ENCODE results near the gene POLR3B.

The POLR3B gene

GRCh38 chr12:106487664-106488063 lies 130.1 kb downstream of the POLR3B start:
- Histone ChIP-seq H3K27ac (ENCODE audit: low read length) (no peak overlapping the region), H3K9ac (ENCODE audit: low read length) (no peak overlapping the region), H3K27me3 (ENCODE audit: control insufficient read depth, insufficient read depth, low read length) (no peaks in the 10 kb centered on the region), H3K4me1 (ENCODE audit: control insufficient read depth, low read depth, low read length) (peaks cover 10% of the 10 kb centered on the region), H3K9me3 (ENCODE audit: control insufficient read depth, low read depth, low read length) (no peaks in the 10 kb centered on the region), H3K36me3 (ENCODE audit: control insufficient read depth, low read depth, low read length) (no peaks in the 10 kb centered on the region), H3K4me3 (ENCODE audit: low read length) (no peak overlapping the region)

- Histone ChIP-seq H3K9ac (ENCODE audit: low read length) (no peak overlapping the region), H3K36me3 (ENCODE audit: control insufficient read depth, low read depth, low read length) (no peaks in the 10 kb centered on the region), H3K27me3 (ENCODE audit: control insufficient read depth, insufficient read depth, low read length) (no peaks in the 10 kb centered on the region), H3K9me3 (ENCODE audit: control insufficient read depth, low read depth, low read length) (no peaks in the 10 kb centered on the region), H3K27ac (ENCODE audit: low read length) (no peak overlapping the region), H3K4me1 (ENCODE audit: control insufficient read depth, low read depth, low read length) (peaks cover 22% of the 10 kb centered on the region), H3K4me3 (ENCODE audit: low read length) (no peak overlapping the region)
Measured at GRCh38 chr12:106488884-106489283, 131.3 kb downstream of the POLR3B start.

GRCh38 chr12:106490264-106490663 lies 132.7 kb downstream of the POLR3B start:
- H3K9me3 ChIP-seq (ENCODE audit: control insufficient read depth, low read depth, low read length), result no peaks in the 10 kb centered on the region
- no peak overlapping the region for H3K4me3 ChIP-seq (ENCODE audit: low read length)
- H3K4me1 ChIP-seq (ENCODE audit: control insufficient read depth, low read depth, low read length), result peaks cover 23% of the 10 kb centered on the region
- H3K36me3 ChIP-seq (ENCODE audit: control insufficient read depth, low read depth, low read length), result no peaks in the 10 kb centered on the region
- no peaks in the 10 kb centered on the region for H3K27me3 ChIP-seq (ENCODE audit: control insufficient read depth, insufficient read depth, low read length)
- H3K9ac ChIP-seq (ENCODE audit: low read length), result no peak overlapping the region
- H3K27ac ChIP-seq (ENCODE audit: low read length), result no peak overlapping the region

GRCh38 chr12:106492857-106493256 lies 135.3 kb downstream of the POLR3B start:
- Histone ChIP-seq H3K27ac (ENCODE audit: low read length) (no peak overlapping the region), H3K9ac (ENCODE audit: low read length) (no peak overlapping the region), H3K36me3 (ENCODE audit: control insufficient read depth, low read depth, low read length) (no peaks in the 10 kb centered on the region), H3K9me3 (ENCODE audit: control insufficient read depth, low read depth, low read length) (no peaks in the 10 kb centered on the region), H3K4me1 (ENCODE audit: control insufficient read depth, low read depth, low read length) (peaks cover 23% of the 10 kb centered on the region), H3K4me3 (ENCODE audit: low read length) (no peak overlapping the region), H3K27me3 (ENCODE audit: control insufficient read depth, insufficient read depth, low read length) (no peaks in the 10 kb centered on the region)

- Histone ChIP-seq H3K36me3 (ENCODE audit: control insufficient read depth, low read depth, low read length) (no peaks in the 10 kb centered on the region), H3K27ac (ENCODE audit: low read length) (no peak overlapping the region), H3K9me3 (ENCODE audit: control insufficient read depth, low read depth, low read length) (no peaks in the 10 kb centered on the region), H3K9ac (ENCODE audit: low read length) (no peak overlapping the region), H3K4me1 (ENCODE audit: control insufficient read depth, low read depth, low read length) (peaks cover 23% of the 10 kb centered on the region), H3K4me3 (ENCODE audit: low read length) (no peak overlapping the region), H3K27me3 (ENCODE audit: control insufficient read depth, insufficient read depth, low read length) (no peaks in the 10 kb centered on the region)
Measured at GRCh38 chr12:106493531-106493930, 136.0 kb downstream of the POLR3B start.

- Histone ChIP-seq H3K4me1 (ENCODE audit: control insufficient read depth, low read depth, low read length) (peaks cover 18% of the 10 kb centered on the region), H3K27me3 (ENCODE audit: control insufficient read depth, insufficient read depth, low read length) (no peaks in the 10 kb centered on the region), H3K9ac (ENCODE audit: low read length) (no peak overlapping the region), H3K9me3 (ENCODE audit: control insufficient read depth, low read depth, low read length) (no peaks in the 10 kb centered on the region), H3K4me3 (ENCODE audit: low read length) (no peak overlapping the region), H3K27ac (ENCODE audit: low read length) (no peak overlapping the region), H3K36me3 (ENCODE audit: control insufficient read depth, low read depth, low read length) (no peaks in the 10 kb centered on the region)
Measured at GRCh38 chr12:106495354-106495965, 137.9 kb downstream of the POLR3B start.

GRCh38 chr12:106498056-106498455 lies 140.5 kb downstream of the POLR3B start:
- Histone ChIP-seq H3K9me3 (ENCODE audit: control insufficient read depth, low read depth, low read length) (no peaks in the 10 kb centered on the region), H3K36me3 (ENCODE audit: control insufficient read depth, low read depth, low read length) (no peaks in the 10 kb centered on the region), H3K27me3 (ENCODE audit: control insufficient read depth, insufficient read depth, low read length) (no peaks in the 10 kb centered on the region), H3K9ac (ENCODE audit: low read length) (no peak overlapping the region), H3K4me1 (ENCODE audit: control insufficient read depth, low read depth, low read length) (peaks cover 10% of the 10 kb centered on the region), H3K27ac (ENCODE audit: low read length) (no peak overlapping the region), H3K4me3 (ENCODE audit: low read length) (no peak overlapping the region)

GRCh38 chr12:106499628-106500027 lies 142.1 kb downstream of the POLR3B start:
- Histone ChIP-seq H3K4me3 (ENCODE audit: low read length) (no peak overlapping the region), H3K36me3 (ENCODE audit: control insufficient read depth, low read depth, low read length) (no peaks in the 10 kb centered on the region), H3K27me3 (ENCODE audit: control insufficient read depth, insufficient read depth, low read length) (no peaks in the 10 kb centered on the region), H3K4me1 (ENCODE audit: control insufficient read depth, low read depth, low read length) (no peaks in the 10 kb centered on the region), H3K9ac (ENCODE audit: low read length) (no peak overlapping the region), H3K9me3 (ENCODE audit: control insufficient read depth, low read depth, low read length) (no peaks in the 10 kb centered on the region), H3K27ac (ENCODE audit: low read length) (no peak overlapping the region)

GRCh38 chr12:106506691-106507090 lies 149.1 kb downstream of the POLR3B start:
- H3K27ac ChIP-seq (ENCODE audit: low read length), result no peak overlapping the region
- peaks cover 7% of the 10 kb centered on the region for H3K36me3 ChIP-seq (ENCODE audit: control insufficient read depth, low read depth, low read length)
- no peaks in the 10 kb centered on the region for H3K9me3 ChIP-seq (ENCODE audit: control insufficient read depth, low read depth, low read length)
- no peak overlapping the region for H3K9ac ChIP-seq (ENCODE audit: low read length)
- H3K4me3 ChIP-seq (ENCODE audit: low read length), result no peak overlapping the region
- peaks cover 8% of the 10 kb centered on the region for H3K4me1 ChIP-seq (ENCODE audit: control insufficient read depth, low read depth, low read length)
- H3K27me3 ChIP-seq (ENCODE audit: control insufficient read depth, insufficient read depth, low read length), result no peaks in the 10 kb centered on the region

- Histone ChIP-seq H3K4me3 (ENCODE audit: low read length) (no peak overlapping the region), H3K27ac (ENCODE audit: low read length) (no peak overlapping the region), H3K36me3 (ENCODE audit: control insufficient read depth, low read depth, low read length) (peaks cover 7% of the 10 kb centered on the region), H3K4me1 (ENCODE audit: control insufficient read depth, low read depth, low read length) (peaks cover 8% of the 10 kb centered on the region), H3K9me3 (ENCODE audit: control insufficient read depth, low read depth, low read length) (no peaks in the 10 kb centered on the region), H3K9ac (ENCODE audit: low read length) (no peak overlapping the region), H3K27me3 (ENCODE audit: control insufficient read depth, insufficient read depth, low read length) (no peaks in the 10 kb centered on the region)
Measured at GRCh38 chr12:106508966-106509365, 151.4 kb downstream of the POLR3B start.

GRCh38 chr12:106511365-106511764 lies 153.8 kb downstream of the POLR3B start:
- Histone ChIP-seq H3K27me3 (ENCODE audit: control insufficient read depth, insufficient read depth, low read length) (no peaks in the 10 kb centered on the region), H3K36me3 (ENCODE audit: control insufficient read depth, low read depth, low read length) (peaks cover 7% of the 10 kb centered on the region), H3K4me1 (ENCODE audit: control insufficient read depth, low read depth, low read length) (peaks cover 7% of the 10 kb centered on the region), H3K9ac (ENCODE audit: low read length) (no peak overlapping the region), H3K9me3 (ENCODE audit: control insufficient read depth, low read depth, low read length) (no peaks in the 10 kb centered on the region), H3K4me3 (ENCODE audit: low read length) (no peak overlapping the region), H3K27ac (ENCODE audit: low read length) (no peak overlapping the region)

GRCh38 chr12:106517314-106517713 lies 159.8 kb downstream of the POLR3B start:
- Histone ChIP-seq H3K9ac (ENCODE audit: low read length) (no peak overlapping the region), H3K27me3 (ENCODE audit: control insufficient read depth, insufficient read depth, low read length) (no peaks in the 10 kb centered on the region), H3K27ac (ENCODE audit: low read length) (no peak overlapping the region), H3K9me3 (ENCODE audit: control insufficient read depth, low read depth, low read length) (no peaks in the 10 kb centered on the region), H3K4me3 (ENCODE audit: low read length) (no peak overlapping the region), H3K4me1 (ENCODE audit: control insufficient read depth, low read depth, low read length) (no peaks in the 10 kb centered on the region), H3K36me3 (ENCODE audit: control insufficient read depth, low read depth, low read length) (no peaks in the 10 kb centered on the region)

Measured in iPS-18a (cell line).